Natural killer cell (primary cell): ENCODE results near the gene ACTN4. TPM values are rescaled to one million over a fixed set of nuclear protein-coding genes. Genes with fewer than 3 reads are reported as not detected.

ENCODE experiments used
- ATAC-seq, 3 donors: fragments of 150-1000 bp in 2 of 3; fragments of 200-7000 bp in 1 of 3; cut with Tn5 transposase; 1 replicate in 1 of 3; 2 replicates in 2 of 3; pipeline ENCODE4 v1.10.0; 2021; ENCODE audit warnings: mild to moderate bottlenecking in 2 of 3, moderate library complexity in 2 of 3
- DNase-seq, 2 donors: peaks; one replicate each; pipeline versions ENCODE4 v3.0.0 to v3.0.0-alpha.2; 2013 to 2021; ENCODE audit warnings: mixed read lengths in 1 of 2
- H3K27ac ChIP-seq: one replicate; pipeline ENCODE4 v1.5.1; 2013; ENCODE audit warnings: mild to moderate bottlenecking, low read length
- H3K27me3 ChIP-seq: one replicate; pipeline ENCODE4 v1.6.1; 2013; ENCODE audit warnings: low read length; ENCODE audit not compliant: control insufficient read depth, insufficient read depth
- H3K36me3 ChIP-seq: one replicate; pipeline ENCODE4 v1.6.1; 2013; ENCODE audit warnings: low read length; ENCODE audit not compliant: control insufficient read depth, insufficient read depth
- H3K4me1 ChIP-seq: one replicate; pipeline ENCODE4 v1.6.1; 2013; ENCODE audit warnings: low read length; ENCODE audit not compliant: control insufficient read depth, insufficient read depth
- H3K4me3 ChIP-seq: one replicate; pipeline ENCODE4 v1.5.1; 2013; ENCODE audit warnings: low read length
- H3K9me3 ChIP-seq: one replicate; pipeline ENCODE4 v1.6.1; 2013; ENCODE audit warnings: low read length; ENCODE audit not compliant: control insufficient read depth, insufficient read depth
- H3K27ac Mint-ChIP-seq, 2 donors: one replicate each; pipeline ENCODE4 v1.8.0; 2022; ENCODE audit warnings: mild to moderate bottlenecking in 2 of 2, mixed read lengths in 2 of 2, moderate library complexity in 1 of 2
- H3K27me3 Mint-ChIP-seq, 2 donors: one replicate each; pipeline ENCODE4 v1.8.0; 2022; ENCODE audit warnings: low read depth in 2 of 2, mixed read lengths in 2 of 2
- H3K36me3 Mint-ChIP-seq: one replicate; pipeline ENCODE4 v1.8.0; 2022; ENCODE audit warnings: mixed read lengths
- H3K4me1 Mint-ChIP-seq, 2 donors: one replicate each; pipeline ENCODE4 v1.8.0; 2022; ENCODE audit warnings: mixed read lengths in 2 of 2
- H3K4me3 Mint-ChIP-seq: one replicate; pipeline ENCODE4 v1.8.0; 2022; ENCODE audit warnings: mild to moderate bottlenecking, moderate library complexity, mixed read lengths
- H3K9me3 Mint-ChIP-seq, 2 donors: one replicate each; pipeline ENCODE4 v1.8.0; 2022; ENCODE audit warnings: mixed read lengths in 2 of 2
- CTCF ChIP-seq: fragments of 200-600 bp; IDR thresholded peaks from one replicate; pipeline ENCODE4 v1.8.0; 2022; ENCODE audit warnings: antibody characterized with exemption
- WGBS: methylation state at CpG from one replicate; pipeline ENCODE4 v1.1.7; 2013; ENCODE audit warnings: missing lambda C conversion rate; ENCODE audit not compliant: insufficient coverage; 5-methylcytosine and 5-hydroxymethylcytosine counted together
- intact Hi-C: fragments of 100-400 bp; cut with micrococcal nuclease; formaldehyde crosslinking; loops from one replicate; pipeline ENCODE4 v1.14.2; 2022
- total RNA-seq, 4 donors: library from RNA; stranded (reverse); fragments of 120-200 nt in 1 of 4; gene quantifications; one replicate each; pipeline versions ENCODE4 v1.2.3 to v1.2.4, GENCODE V29; 2013 to 2022

The ACTN4 gene
- total RNA-seq, 3 donors from 2014 or later (not counting 1 experiment from before 2014, with no cell fraction given): 443 to 595 (median 541) TPM

DNA sequence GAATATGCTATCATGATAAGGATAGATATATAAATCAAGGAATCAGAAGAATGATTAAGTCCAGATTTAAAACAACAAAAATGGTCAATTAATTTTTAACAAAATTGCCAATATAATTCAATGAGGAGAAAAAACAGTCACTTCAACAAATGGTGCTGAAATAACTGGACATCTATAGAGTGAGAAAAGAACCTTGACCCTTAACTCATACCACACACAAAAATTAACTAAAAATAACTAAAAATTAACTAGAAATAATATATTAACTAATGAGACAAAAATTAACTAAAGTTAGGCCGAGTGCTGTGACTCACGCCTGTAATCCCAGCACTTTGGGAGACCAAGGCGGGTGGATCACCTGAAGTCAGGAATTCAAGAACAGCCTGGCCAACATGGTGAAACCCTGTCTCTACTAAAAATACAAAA, 116.4 kb downstream of the ACTN4 start:
- 100% methylated on average over 3 of the region's 3 CpGs for WGBS
- H3K27me3 ChIP-seq: no peaks in the 10 kb centered on the region
- ATAC-seq (no peak), DNase-seq (no peak)
- no peaks in the 10 kb centered on the region for H3K9me3 ChIP-seq
- Mint-ChIP-seq H3K27me3 (no peaks in the 10 kb centered on the region), H3K27ac (no peak overlapping the region), H3K9me3 (no peaks in the 10 kb centered on the region), H3K36me3 (no peaks in the 10 kb centered on the region), H3K4me1 (no peaks in the 10 kb centered on the region), H3K4me3 (no peak overlapping the region)
- TF ChIP-seq CTCF: no peak
- intact Hi-C loops: loop anchor here (10.0 kb wide), 1 partner anchor 171 kb away; the partner anchor contains the start of genes MRPS12 and SARS2
- H3K27ac ChIP-seq: no peak overlapping the region
- H3K4me1 ChIP-seq: no peaks in the 10 kb centered on the region
- no peaks in the 10 kb centered on the region for H3K36me3 ChIP-seq
- H3K4me3 ChIP-seq: no peak overlapping the region

GRCh38 chr19:38765214-38765613, 117.8 kb downstream of the ACTN4 start:
- H3K27me3 Mint-ChIP-seq: no peaks in the 10 kb centered on the region
- no peak for TF ChIP-seq CTCF
- H3K36me3 Mint-ChIP-seq: no peaks in the 10 kb centered on the region
- H3K36me3 ChIP-seq: no peaks in the 10 kb centered on the region
- no peaks in the 10 kb centered on the region for H3K9me3 ChIP-seq
- no peaks in the 10 kb centered on the region for H3K27me3 ChIP-seq
- no peaks in the 10 kb centered on the region for H3K9me3 Mint-ChIP-seq
- H3K4me1 ChIP-seq: peaks cover 12% of the 10 kb centered on the region
- WGBS: 87% methylated on average over 2 of the region's 2 CpGs
- intact Hi-C loops: loop anchor here (10.0 kb wide), 1 partner anchor 170 kb away; the partner anchor contains the start of genes MRPS12 and SARS2
- no peak for ATAC-seq
- H3K4me3 ChIP-seq: no peak overlapping the region
- no peak overlapping the region for H3K27ac Mint-ChIP-seq
- H3K27ac ChIP-seq: no peak overlapping the region
- H3K4me3 Mint-ChIP-seq: no peak overlapping the region
- no peak for DNase-seq
- H3K4me1 Mint-ChIP-seq: peaks cover 7% of the 10 kb centered on the region in 2 donors

DNA sequence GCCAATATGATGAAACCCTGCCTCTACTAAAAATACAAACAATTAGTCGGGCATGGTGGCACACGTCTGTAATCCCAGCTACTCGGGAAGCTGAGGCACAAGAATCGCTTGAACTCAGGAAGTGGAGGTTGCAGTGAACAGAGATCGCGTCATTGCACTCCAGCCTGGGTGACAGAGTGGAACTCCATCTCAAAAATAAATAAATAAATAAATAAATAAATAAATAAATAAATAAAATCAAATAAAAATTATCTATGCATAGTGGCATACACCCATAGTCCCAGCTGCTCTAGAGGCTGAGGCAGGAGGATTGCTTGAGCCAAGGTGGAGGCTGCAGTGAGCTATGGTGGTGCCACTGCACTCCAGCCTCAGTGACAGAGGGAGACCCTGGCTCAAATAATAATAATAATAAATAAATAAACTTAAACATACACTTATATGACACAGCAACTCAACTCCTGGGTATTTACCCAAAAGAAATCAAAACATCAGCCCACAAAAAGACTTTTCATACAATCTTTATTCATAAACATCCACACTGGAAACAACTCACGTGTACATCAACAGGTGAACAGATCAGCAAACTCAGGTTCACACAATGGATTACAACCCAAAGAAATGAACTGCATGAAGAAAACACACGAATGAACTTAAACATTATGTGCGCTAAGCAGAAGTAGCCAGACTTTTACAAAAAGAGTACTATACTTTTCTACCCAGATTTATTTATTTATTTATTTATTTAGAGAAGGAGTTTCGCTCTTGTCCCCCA, 119.0 kb downstream of the ACTN4 start:
- Histone ChIP-seq H3K36me3 (no peaks in the 10 kb centered on the region), H3K4me1 (peaks cover 12% of the 10 kb centered on the region), H3K27ac (no peak overlapping the region), H3K9me3 (no peaks in the 10 kb centered on the region), H3K4me3 (no peak overlapping the region), H3K27me3 (no peaks in the 10 kb centered on the region)
- Mint-ChIP-seq H3K4me1 (peaks cover 7% of the 10 kb centered on the region in 2 donors), H3K4me3 (no peak overlapping the region), H3K27ac (no peak overlapping the region), H3K27me3 (no peaks in the 10 kb centered on the region), H3K36me3 (no peaks in the 10 kb centered on the region), H3K9me3 (no peaks in the 10 kb centered on the region)
- intact Hi-C loops: loop anchor here (10.0 kb wide), 1 partner anchor 168 kb away; the partner anchor contains the start of genes MRPS12 and SARS2
- TF ChIP-seq CTCF: no peak
- ATAC-seq (no peak), DNase-seq (no peak)
- 83% methylated on average over 6 of the region's 10 CpGs for WGBS
